HG03354 (cell line): Measurements from ENCODE around the gene TAS2R40.
"Not testable (repeated sequence)": the region's sequence is repeated elsewhere in the genome, so short reads cannot be mapped to it uniquely, and the experiment has no call there.

ENCODE experiments used
- ATAC-seq: cut with Tn5 transposase; IDR thresholded peaks from one replicate; pipeline ENCODE4 v1.9.1; 2021; ENCODE audit warnings: mild to moderate bottlenecking; ENCODE audit not compliant: unreplicated experiment, poor library complexity, severe bottlenecking

TAS2R40 gene

GRCh38 chr7:143245123-143245522, 23.3 kb downstream of the TAS2R40 start:
- no peak for ATAC-seq

GRCh38 chr7:143247372-143247771, 25.5 kb downstream of the TAS2R40 start:
- ATAC-seq, result no peak

GRCh38 chr7:143248761-143249354, 27.0 kb downstream of the TAS2R40 start:
- ATAC-seq, result no peak

GRCh38 chr7:143250199-143250598, 28.4 kb downstream of the TAS2R40 start:
- ATAC-seq, result no peak

- ATAC-seq, result no peak
Observed at GRCh38 chr7:143250822-143251221, 29.0 kb downstream of the TAS2R40 start.

GRCh38 chr7:143252006-143252405, 30.2 kb downstream of the TAS2R40 start:
- ATAC-seq, result no peak

- no peak for ATAC-seq
Observed at GRCh38 chr7:143255564-143255963, 33.7 kb downstream of the TAS2R40 start.

GRCh38 chr7:143256325-143256724, 34.5 kb downstream of the TAS2R40 start:
- peak; percentile 29 for ATAC-seq

- ATAC-seq, result peak; percentile 89
Observed at GRCh38 chr7:143256932-143257331, 35.1 kb downstream of the TAS2R40 start.

- ATAC-seq, result no peak
Observed at GRCh38 chr7:143257501-143257900, 35.7 kb downstream of the TAS2R40 start.

GRCh38 chr7:143258831-143259230, 37.0 kb downstream of the TAS2R40 start:
- ATAC-seq, result peak; percentile 37

GRCh38 chr7:143259765-143260164, 37.9 kb downstream of the TAS2R40 start:
- no peak for ATAC-seq

GRCh38 chr7:143261901-143262300, 40.1 kb downstream of the TAS2R40 start:
- no peak for ATAC-seq

GRCh38 chr7:143263266-143264195, 41.7 kb downstream of the TAS2R40 start, which contains the start of gene GSTK1:
GSTK1 (plus strand) TSS chr7:143263441; CDS start chr7:143263514, 73 bp downstream.
- ATAC-seq, result peak; percentile 93

- not testable (repeated sequence) for ATAC-seq
Observed at GRCh38 chr7:143264196-143264568, 42.3 kb downstream of the TAS2R40 start.

GRCh38 chr7:143265017-143265693, 43.3 kb downstream of the TAS2R40 start:
- no peak for ATAC-seq

- no peak for ATAC-seq
Observed at GRCh38 chr7:143269251-143269650, 47.4 kb downstream of the TAS2R40 start.

GRCh38 chr7:143271240-143271639, 49.4 kb downstream of the TAS2R40 start:
- no peak for ATAC-seq
